HG03060 (cell line): Measurements from ENCODE around the gene SERGEF.

Experiments
- ATAC-seq: cut with Tn5 transposase; IDR thresholded peaks from one replicate; pipeline ENCODE4 v1.9.1; 2021; ENCODE audit warnings: low read depth, moderate number of reproducible peaks; ENCODE audit not compliant: unreplicated experiment

Gene SERGEF

GRCh38 chr11:18012906-18013781 lies at the start of gene SERGEF:
TSS of gene SERGEF (minus strand) at chr11:18013047. CDS start at chr11:18013010, 37 bp downstream.
- peak; percentile 77 for ATAC-seq

GRCh38 chr11:18061351-18061750 lies 48.5 kb upstream of the SERGEF start:
- no peak for ATAC-seq

GRCh38 chr11:18056561-18057181 lies 43.8 kb upstream of the SERGEF start:
- ATAC-seq, result no peak

- ATAC-seq, result no peak
These were observed 41.8 kb upstream of the SERGEF start for GRCh38 chr11:18054511-18055103.

GRCh38 chr11:18050848-18051247 lies 38.0 kb upstream of the SERGEF start:
- ATAC-seq, result no peak

- no peak for ATAC-seq
These were observed 33.4 kb upstream of the SERGEF start, which contains the start of gene TPH1 for GRCh38 chr11:18046116-18046777. TSS of gene TPH1 (minus strand) at chr11:18046269. CDS start at chr11:18040762, 5,507 bp downstream.

GRCh38 chr11:18036456-18036855 lies 23.6 kb upstream of the SERGEF start:
- ATAC-seq, result no peak

- ATAC-seq, result no peak
These were observed 14.6 kb upstream of the SERGEF start for GRCh38 chr11:18027475-18027874.

GRCh38 chr11:18022419-18022818 lies 9.6 kb upstream of the SERGEF start:
- ATAC-seq, result no peak

GRCh38 chr11:18019650-18020049 lies 6.8 kb upstream of the SERGEF start:
- ATAC-seq, result no peak

GRCh38 chr11:18016789-18017188 lies 3.9 kb upstream of the SERGEF start:
- ATAC-seq, result no peak

- no peak for ATAC-seq
These were observed 2.0 kb upstream of the SERGEF start for GRCh38 chr11:18014876-18015275.

- no peak for ATAC-seq
These were observed 1.1 kb upstream of the SERGEF start for GRCh38 chr11:18013790-18014507.

GRCh38 chr11:18012122-18012905 lies 533 bp downstream of the SERGEF start:
- no peak for ATAC-seq

- no peak for ATAC-seq
These were observed 1.2 kb downstream of the SERGEF start for GRCh38 chr11:18011633-18012032.

- ATAC-seq, result no peak
These were observed 1.8 kb downstream of the SERGEF start for GRCh38 chr11:18010977-18011586.

- no peak for ATAC-seq
These were observed 2.7 kb downstream of the SERGEF start for GRCh38 chr11:18010121-18010670.

- no peak for ATAC-seq
These were observed 7.3 kb downstream of the SERGEF start for GRCh38 chr11:18005376-18006129.
